ENCODE data around the gene JSRP1. TPM values are rescaled to one million over a fixed set of nuclear protein-coding genes. Genes with fewer than 3 reads are reported as not detected.

The JSRP1 gene
- total and polyA plus RNA-seq, 2 of the 8 experiments (the other 6 are each of a cell fraction or from before 2014, with no cell fraction given), result 0.24 to 0.56 TPM

DNA sequence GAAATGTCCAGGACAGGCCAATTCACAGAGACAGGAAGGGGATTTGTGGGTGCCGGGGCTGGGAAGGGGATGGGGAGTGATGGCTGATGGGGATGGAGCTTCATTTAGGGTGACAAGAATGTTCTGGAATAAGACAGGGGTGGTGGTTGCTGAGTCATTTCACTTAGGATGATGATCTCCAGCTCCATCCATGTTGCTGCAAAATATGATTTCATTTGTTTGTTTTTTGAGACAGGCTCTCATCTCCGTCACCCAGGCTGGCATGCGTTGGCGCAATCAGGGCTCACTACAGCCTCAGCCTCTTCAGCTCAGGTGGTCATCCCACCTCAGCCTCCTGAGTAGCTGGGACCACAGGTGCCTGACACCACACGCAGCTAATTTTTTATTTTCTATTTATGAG is 3.1 kb upstream of the JSRP1 start:
- Histone ChIP-seq H4K5ac (ENCODE audit: insufficient read length, low read depth, low read length) (no peak overlapping the region), H3K4me3 (ENCODE audit: extremely low read depth in 1 of 4, insufficient read depth in 2 of 4, low read depth in 3 of 4, low read length in 4 of 4) (no peak overlapping the region), H3K4me1 (replicated peaks in 1 of 4; ENCODE audit: control insufficient read depth in 3 of 4, insufficient read depth in 4 of 4, low read length in 3 of 4) (peaks cover 0 to 3% (median 0%) of the 10 kb centered on the region in 4 experiments; a peak in 2 of 7 replicates), H2BK15ac (ENCODE audit: low read length) (no peak overlapping the region), H3K4me2 (ENCODE audit: insufficient read depth in 1 of 2, low read depth in 2 of 2, low read length in 2 of 2) (no peak overlapping the region), H3K27ac (ENCODE audit: low read depth, low read length) (no peak overlapping the region), H4K91ac (replicated peaks; ENCODE audit: insufficient read length, low read length) (no peak overlapping the region), H3K4ac (replicated peaks; ENCODE audit: insufficient read length, low read depth, low read length) (no peak overlapping the region), H4K8ac (ENCODE audit: extremely low read depth, insufficient read depth, low read length) (no peak overlapping the region), H3K18ac (ENCODE audit: extremely low read depth, low read length) (no peak overlapping the region), H2BK20ac (ENCODE audit: low read length) (no peak overlapping the region), H3K14ac (ENCODE audit: insufficient read length) (no peak overlapping the region), H3K9me3 (ENCODE audit: insufficient read depth in 2 of 2, low read depth in 1 of 2, low read length in 1 of 2) (no peaks in the 10 kb centered on the region), H3K36me3 (ENCODE audit: control insufficient read depth in 2 of 4, insufficient read depth in 4 of 4, low read length in 3 of 4) (no peaks in the 10 kb centered on the region), H4K20me1 (replicated peaks in 1 of 2; ENCODE audit: control insufficient read depth in 1 of 2, insufficient read depth in 2 of 2, low read length in 2 of 2) (no peaks in the 10 kb centered on the region), H2BK12ac (ENCODE audit: low read depth, low read length) (no peak overlapping the region), H3K27me3 (replicated peaks in 1 of 4; ENCODE audit: control insufficient read depth in 3 of 4, extremely low read depth in 1 of 4, insufficient read depth in 3 of 4, low read length in 3 of 4) (peaks cover 0 to 1% (median under 1%) of the 10 kb centered on the region in 4 experiments; a peak in 4 of 7 replicates), H3K23me2 (ENCODE audit: low read depth, low read length) (no peaks in the 10 kb centered on the region), H2AK5ac (ENCODE audit: low read depth, low read length) (no peak overlapping the region), H2AFZ (ENCODE audit: low read length) (no peak overlapping the region), H3K23ac (ENCODE audit: insufficient read length) (no peak overlapping the region), H3K9ac (replicated peaks in 1 of 4; ENCODE audit: extremely low read depth in 1 of 4, low read depth in 3 of 4, low read length in 3 of 4) (no peak overlapping the region; a peak in 1 of 7 replicates), H3K79me2 (ENCODE audit: control insufficient read depth in 1 of 2, insufficient read depth in 2 of 2, low read length in 2 of 2) (no peaks in the 10 kb centered on the region), H2BK120ac (replicated peaks; ENCODE audit: low read depth, low read length) (no peak overlapping the region), H3K79me1 (ENCODE audit: low read depth, low read length) (no peaks in the 10 kb centered on the region), H3K56ac (replicated peaks; ENCODE audit: insufficient read length, low read depth, low read length) (no peak overlapping the region), H2BK5ac (ENCODE audit: low read depth, low read length) (no peak overlapping the region)
- TF ChIP-seq HDAC2 (IDR thresholded peaks at IDR 0.05; ENCODE audit: borderline replicate concordance in 1 of 2, low read depth in 2 of 2, low read length in 2 of 2), result no peak
- TF ChIP-seq, protein P1, sequence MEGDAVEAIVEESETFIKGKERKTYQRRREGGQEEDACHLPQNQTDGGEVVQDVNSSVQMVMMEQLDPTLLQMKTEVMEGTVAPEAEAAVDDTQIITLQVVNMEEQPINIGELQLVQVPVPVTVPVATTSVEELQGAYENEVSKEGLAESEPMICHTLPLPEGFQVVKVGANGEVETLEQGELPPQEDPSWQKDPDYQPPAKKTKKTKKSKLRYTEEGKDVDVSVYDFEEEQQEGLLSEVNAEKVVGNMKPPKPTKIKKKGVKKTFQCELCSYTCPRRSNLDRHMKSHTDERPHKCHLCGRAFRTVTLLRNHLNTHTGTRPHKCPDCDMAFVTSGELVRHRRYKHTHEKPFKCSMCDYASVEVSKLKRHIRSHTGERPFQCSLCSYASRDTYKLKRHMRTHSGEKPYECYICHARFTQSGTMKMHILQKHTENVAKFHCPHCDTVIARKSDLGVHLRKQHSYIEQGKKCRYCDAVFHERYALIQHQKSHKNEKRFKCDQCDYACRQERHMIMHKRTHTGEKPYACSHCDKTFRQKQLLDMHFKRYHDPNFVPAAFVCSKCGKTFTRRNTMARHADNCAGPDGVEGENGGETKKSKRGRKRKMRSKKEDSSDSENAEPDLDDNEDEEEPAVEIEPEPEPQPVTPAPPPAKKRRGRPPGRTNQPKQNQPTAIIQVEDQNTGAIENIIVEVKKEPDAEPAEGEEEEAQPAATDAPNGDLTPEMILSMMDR (IDR thresholded peaks at IDR 0.05; ENCODE audit: control extremely low read depth in 1 of 3, insufficient read depth in 1 of 3, low read depth in 1 of 3, low read length in 3 of 3), result no peak
- TF ChIP-seq, protein P2, sequence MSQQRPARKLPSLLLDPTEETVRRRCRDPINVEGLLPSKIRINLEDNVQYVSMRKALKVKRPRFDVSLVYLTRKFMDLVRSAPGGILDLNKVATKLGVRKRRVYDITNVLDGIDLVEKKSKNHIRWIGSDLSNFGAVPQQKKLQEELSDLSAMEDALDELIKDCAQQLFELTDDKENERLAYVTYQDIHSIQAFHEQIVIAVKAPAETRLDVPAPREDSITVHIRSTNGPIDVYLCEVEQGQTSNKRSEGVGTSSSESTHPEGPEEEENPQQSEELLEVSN (IDR thresholded peaks at IDR 0.05), result no peak
- TF ChIP-seq BACH1 (IDR thresholded peaks at IDR 0.05; ENCODE audit: low read length), result no peak
- TF ChIP-seq SP2 (IDR thresholded peaks at IDR 0.05; ENCODE audit: low read length), result no peak
- TF ChIP-seq SIX5 (IDR thresholded peaks at IDR 0.05; ENCODE audit: low read depth, low read length), result no peak
- DNase-seq (ENCODE audit: low read depth in 1 of 2, low spot score in 2 of 2) (no peak), FAIRE-seq (no peak)
- POLR2A ChIA-PET (ENCODE audit: partially characterized antibody), result interaction anchor here (0.6 to 23.4 kb wide), 5 partner anchors 4 to 58 kb away, joined by 3 to 330 read pairs (median 206); partner anchors contain the start of genes AMH, JSRP1 and SF3A2
- CTCF ChIA-PET (ENCODE audit: partially characterized antibody), result interaction anchor here (0.6 to 5.9 kb wide), 10 partner anchors 14 to 372 kb away, joined by 3 to 35 read pairs (median 4); partner anchors contain the start of genes LINGO3, LMNB2 and PLEKHJ1
- 92% methylated on average over 5 of the region's 5 CpGs; no CpG with 5 or more reads in 1 of the 2 experiments for WGBS, 2 experiments (ENCODE audit: extremely low coverage in 1 of 2, insufficient coverage in 1 of 2, insufficient read length in 1 of 2, insufficient replicate concordance in 2 of 2, low coverage in 1 of 2, low lambda C conversion rate in 2 of 2, missing lambda C conversion rate in 1 of 2)
